HepG2 (cell line): ENCODE measurements around the gene ELAVL3. TPM values are rescaled to one million over a fixed set of nuclear protein-coding genes. Genes with fewer than 3 reads are reported as not detected.

Experiments
- AKAP8 ChIP-seq: sonication (generic); formaldehyde crosslinking; IDR thresholded peaks from 2 replicates; pipeline ENCODE4 v1.5.1; 2020; ENCODE audit warnings: mild to moderate bottlenecking, missing genetic modification reagents
- KAT7 ChIP-seq: IDR thresholded peaks from 2 replicates; pipeline ENCODE4 v1.6.1; 2018; ENCODE audit warnings: borderline replicate concordance, missing compliant biosample characterization
- NPAS2 ChIP-seq: sonication (generic); formaldehyde crosslinking; IDR thresholded peaks from 2 replicates; pipeline ENCODE4 v1.8.0; 2022; ENCODE audit warnings: mild to moderate bottlenecking, missing genetic modification reagents, borderline replicate concordance
- SMC3 ChIP-seq: IDR thresholded peaks from 2 replicates; pipeline ENCODE4 v1.6.1; 2011; ENCODE audit warnings: low read length, improper control_type of control experiment
- TBX3 ChIP-seq: fragments of 450-650 bp; IDR thresholded peaks from 2 replicates; pipeline ENCODE4 v1.6.1; 2017; ENCODE audit warnings: antibody characterized with exemption, mild to moderate bottlenecking, inconsistent platforms, borderline replicate concordance
- ZNF12 ChIP-seq: sonication (generic); formaldehyde crosslinking; IDR thresholded peaks from 2 replicates; pipeline ENCODE4 v1.5.0; 2020; ENCODE audit warnings: missing genetic modification reagents
- ZNF335 ChIP-seq: sonication (generic); formaldehyde crosslinking; IDR thresholded peaks from 2 replicates; pipeline ENCODE4 v1.4.0; 2020; ENCODE audit warnings: missing genetic modification reagents
- ZNF546 ChIP-seq: sonication (generic); formaldehyde crosslinking; conservative IDR thresholded peaks from 2 replicates; pipeline ENCODE4 v1.8.1; 2023; ENCODE audit warnings: mild to moderate bottlenecking, missing genetic modification reagents
- ZNF709 ChIP-seq: sonication (generic); formaldehyde crosslinking; IDR thresholded peaks from 2 replicates; pipeline ENCODE4 v1.5.0; 2020; ENCODE audit warnings: mild to moderate bottlenecking, missing genetic modification reagents
- polyA plus RNA-seq, 8 experiments: library from polyadenylated mRNA; depleted of rRNA in 3 of 8; stranded (reverse) in 7 of 8; unstranded in 1 of 8; fragments of >200 nt; fragmentation: Illumina TruSeq in 4 of 8; extraction: Trizol in 4 of 8; gene quantifications; 2 replicates each; pipeline versions ENCODE4 v1.2.1 to v1.2.3, GENCODE V29; 2011 to 2016; ENCODE audit warnings: low read depth in 4 of 8, missing spikeins in 1 of 8, mixed read lengths in 1 of 8; ENCODE audit not compliant: insufficient read depth in 1 of 8
- total RNA-seq, 5 experiments: library from RNA; depleted of rRNA; stranded (reverse); fragments of >200 nt; fragmentation: Illumina TruSeq; extraction: Trizol; gene quantifications; 2 replicates each; pipeline ENCODE4 v1.2.3, GENCODE V29; 2016; ENCODE audit warnings: low read depth in 1 of 5
- TF ChIP-seq, protein P1 (sequence below): sonication (generic); formaldehyde crosslinking; IDR thresholded peaks from 2 replicates; pipeline ENCODE4 v1.5.1; 2020; ENCODE audit warnings: mild to moderate bottlenecking, missing genetic modification reagents, borderline replicate concordance
- TF ChIP-seq, protein P2 (sequence below): sonication (generic); formaldehyde crosslinking; IDR thresholded peaks from 2 replicates; pipeline ENCODE4 v1.8.1; 2022; ENCODE audit warnings: low read depth, mild to moderate bottlenecking, missing genetic modification reagents
- TF ChIP-seq, protein P3 (sequence below): sonication (generic); formaldehyde crosslinking; IDR thresholded peaks from 2 replicates; pipeline ENCODE4 v1.4.0; 2020; ENCODE audit warnings: missing genetic modification reagents
- TF ChIP-seq, protein P4 (sequence below): sonication (generic); formaldehyde crosslinking; IDR thresholded peaks from 2 replicates; pipeline ENCODE4 v1.5.1; 2020; ENCODE audit warnings: missing genetic modification reagents, mild to moderate bottlenecking, borderline replicate concordance
- TF ChIP-seq, protein P5 (sequence below): IDR thresholded peaks from 2 replicates; pipeline ENCODE4 v1.6.1; 2016; ENCODE audit warnings: missing compliant biosample characterization, missing genetic modification reagents, borderline replicate concordance

The ELAVL3 gene
- total and polyA plus RNA-seq, 2 of the 13 experiments (the other 11 are each of a cell fraction or from before 2014, with no cell fraction given), result 0.03 TPM; not detected in 1

DNA sequence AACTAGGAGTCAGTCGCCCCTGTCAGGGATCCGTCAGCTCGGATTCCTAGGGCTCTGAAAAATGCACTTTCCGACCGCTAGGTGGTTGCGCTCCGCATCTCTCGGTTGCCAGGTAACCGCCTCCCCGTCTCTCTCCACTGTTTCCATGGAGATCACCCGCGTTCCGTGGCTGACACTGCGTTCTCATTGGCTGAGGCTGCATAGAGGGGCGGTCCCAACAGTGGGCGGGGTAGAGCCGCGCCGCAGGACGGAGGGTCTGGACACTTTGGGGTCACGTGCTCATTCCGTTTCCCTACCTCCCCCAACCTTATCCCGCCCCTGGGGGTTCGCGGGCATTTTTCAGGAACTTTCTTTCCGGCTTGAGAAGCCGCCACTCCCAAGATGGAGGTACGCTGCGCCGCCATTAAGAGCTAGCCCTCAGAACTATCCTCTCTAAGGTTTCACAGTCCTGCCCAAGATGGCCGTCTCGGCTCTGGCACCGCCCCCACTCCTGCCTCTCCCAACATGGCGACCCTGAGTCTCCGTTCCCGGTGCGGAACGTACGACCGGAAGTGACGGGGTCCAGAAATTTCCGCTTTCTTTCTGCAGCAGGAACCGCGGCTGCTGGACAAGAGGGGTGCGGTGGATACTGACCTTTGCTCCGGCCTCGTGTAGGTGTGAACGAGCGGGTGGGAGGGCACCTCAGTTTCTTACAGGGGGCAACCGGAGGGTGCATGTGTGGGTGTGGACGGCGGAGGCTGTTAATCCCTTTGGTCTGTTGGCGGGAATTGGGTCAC, 45.6 kb downstream of the ELAVL3 start, which contains the start of the genes ODAD3 and PRKCSH (continued):
- TF ChIP-seq, protein P1, sequence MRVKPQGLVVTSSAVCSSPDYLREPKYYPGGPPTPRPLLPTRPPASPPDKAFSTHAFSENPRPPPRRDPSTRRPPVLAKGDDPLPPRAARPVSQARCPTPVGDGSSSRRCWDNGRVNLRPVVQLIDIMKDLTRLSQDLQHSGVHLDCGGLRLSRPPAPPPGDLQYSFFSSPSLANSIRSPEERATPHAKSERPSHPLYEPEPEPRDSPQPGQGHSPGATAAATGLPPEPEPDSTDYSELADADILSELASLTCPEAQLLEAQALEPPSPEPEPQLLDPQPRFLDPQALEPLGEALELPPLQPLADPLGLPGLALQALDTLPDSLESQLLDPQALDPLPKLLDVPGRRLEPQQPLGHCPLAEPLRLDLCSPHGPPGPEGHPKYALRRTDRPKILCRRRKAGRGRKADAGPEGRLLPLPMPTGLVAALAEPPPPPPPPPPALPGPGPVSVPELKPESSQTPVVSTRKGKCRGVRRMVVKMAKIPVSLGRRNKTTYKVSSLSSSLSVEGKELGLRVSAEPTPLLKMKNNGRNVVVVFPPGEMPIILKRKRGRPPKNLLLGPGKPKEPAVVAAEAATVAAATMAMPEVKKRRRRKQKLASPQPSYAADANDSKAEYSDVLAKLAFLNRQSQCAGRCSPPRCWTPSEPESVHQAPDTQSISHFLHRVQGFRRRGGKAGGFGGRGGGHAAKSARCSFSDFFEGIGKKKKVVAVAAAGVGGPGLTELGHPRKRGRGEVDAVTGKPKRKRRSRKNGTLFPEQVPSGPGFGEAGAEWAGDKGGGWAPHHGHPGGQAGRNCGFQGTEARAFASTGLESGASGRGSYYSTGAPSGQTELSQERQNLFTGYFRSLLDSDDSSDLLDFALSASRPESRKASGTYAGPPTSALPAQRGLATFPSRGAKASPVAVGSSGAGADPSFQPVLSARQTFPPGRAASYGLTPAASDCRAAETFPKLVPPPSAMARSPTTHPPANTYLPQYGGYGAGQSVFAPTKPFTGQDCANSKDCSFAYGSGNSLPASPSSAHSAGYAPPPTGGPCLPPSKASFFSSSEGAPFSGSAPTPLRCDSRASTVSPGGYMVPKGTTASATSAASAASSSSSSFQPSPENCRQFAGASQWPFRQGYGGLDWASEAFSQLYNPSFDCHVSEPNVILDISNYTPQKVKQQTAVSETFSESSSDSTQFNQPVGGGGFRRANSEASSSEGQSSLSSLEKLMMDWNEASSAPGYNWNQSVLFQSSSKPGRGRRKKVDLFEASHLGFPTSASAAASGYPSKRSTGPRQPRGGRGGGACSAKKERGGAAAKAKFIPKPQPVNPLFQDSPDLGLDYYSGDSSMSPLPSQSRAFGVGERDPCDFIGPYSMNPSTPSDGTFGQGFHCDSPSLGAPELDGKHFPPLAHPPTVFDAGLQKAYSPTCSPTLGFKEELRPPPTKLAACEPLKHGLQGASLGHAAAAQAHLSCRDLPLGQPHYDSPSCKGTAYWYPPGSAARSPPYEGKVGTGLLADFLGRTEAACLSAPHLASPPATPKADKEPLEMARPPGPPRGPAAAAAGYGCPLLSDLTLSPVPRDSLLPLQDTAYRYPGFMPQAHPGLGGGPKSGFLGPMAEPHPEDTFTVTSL (CRISPR knock-in tag), result no peak
- TF ChIP-seq SMC3 (peak; percentile 40), NPAS2 (CRISPR knock-in tag) (no peak), ZNF709 (CRISPR knock-in tag) (peak; percentile 75), TBX3 (peak; percentile 79), AKAP8 (peak; percentile 62; the same call in 1 of the 2 replicates), ZNF335 (CRISPR knock-in tag) (no peak), KAT7 (CRISPR knock-in tag) (0 out of 2 replicates have a peak, but pooled peaks have one; percentile 28), ZNF12 (no peak), ZNF546 (CRISPR knock-in tag) (no peak; the same call in 1 of the 2 replicates)
- TF ChIP-seq, protein P2, sequence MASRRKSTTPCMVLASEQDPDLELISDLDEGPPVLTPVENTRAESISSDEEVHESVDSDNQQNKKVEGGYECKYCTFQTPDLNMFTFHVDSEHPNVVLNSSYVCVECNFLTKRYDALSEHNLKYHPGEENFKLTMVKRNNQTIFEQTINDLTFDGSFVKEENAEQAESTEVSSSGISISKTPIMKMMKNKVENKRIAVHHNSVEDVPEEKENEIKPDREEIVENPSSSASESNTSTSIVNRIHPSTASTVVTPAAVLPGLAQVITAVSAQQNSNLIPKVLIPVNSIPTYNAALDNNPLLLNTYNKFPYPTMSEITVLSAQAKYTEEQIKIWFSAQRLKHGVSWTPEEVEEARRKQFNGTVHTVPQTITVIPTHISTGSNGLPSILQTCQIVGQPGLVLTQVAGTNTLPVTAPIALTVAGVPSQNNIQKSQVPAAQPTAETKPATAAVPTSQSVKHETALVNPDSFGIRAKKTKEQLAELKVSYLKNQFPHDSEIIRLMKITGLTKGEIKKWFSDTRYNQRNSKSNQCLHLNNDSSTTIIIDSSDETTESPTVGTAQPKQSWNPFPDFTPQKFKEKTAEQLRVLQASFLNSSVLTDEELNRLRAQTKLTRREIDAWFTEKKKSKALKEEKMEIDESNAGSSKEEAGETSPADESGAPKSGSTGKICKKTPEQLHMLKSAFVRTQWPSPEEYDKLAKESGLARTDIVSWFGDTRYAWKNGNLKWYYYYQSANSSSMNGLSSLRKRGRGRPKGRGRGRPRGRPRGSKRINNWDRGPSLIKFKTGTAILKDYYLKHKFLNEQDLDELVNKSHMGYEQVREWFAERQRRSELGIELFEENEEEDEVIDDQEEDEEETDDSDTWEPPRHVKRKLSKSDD (CRISPR knock-in tag), result peak; percentile 99
- TF ChIP-seq, protein P3, sequence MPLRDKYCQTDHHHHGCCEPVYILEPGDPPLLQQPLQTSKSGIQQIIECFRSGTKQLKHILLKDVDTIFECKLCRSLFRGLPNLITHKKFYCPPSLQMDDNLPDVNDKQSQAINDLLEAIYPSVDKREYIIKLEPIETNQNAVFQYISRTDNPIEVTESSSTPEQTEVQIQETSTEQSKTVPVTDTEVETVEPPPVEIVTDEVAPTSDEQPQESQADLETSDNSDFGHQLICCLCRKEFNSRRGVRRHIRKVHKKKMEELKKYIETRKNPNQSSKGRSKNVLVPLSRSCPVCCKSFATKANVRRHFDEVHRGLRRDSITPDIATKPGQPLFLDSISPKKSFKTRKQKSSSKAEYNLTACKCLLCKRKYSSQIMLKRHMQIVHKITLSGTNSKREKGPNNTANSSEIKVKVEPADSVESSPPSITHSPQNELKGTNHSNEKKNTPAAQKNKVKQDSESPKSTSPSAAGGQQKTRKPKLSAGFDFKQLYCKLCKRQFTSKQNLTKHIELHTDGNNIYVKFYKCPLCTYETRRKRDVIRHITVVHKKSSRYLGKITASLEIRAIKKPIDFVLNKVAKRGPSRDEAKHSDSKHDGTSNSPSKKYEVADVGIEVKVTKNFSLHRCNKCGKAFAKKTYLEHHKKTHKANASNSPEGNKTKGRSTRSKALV (CRISPR knock-in tag), result no peak
- TF ChIP-seq, protein P4, sequence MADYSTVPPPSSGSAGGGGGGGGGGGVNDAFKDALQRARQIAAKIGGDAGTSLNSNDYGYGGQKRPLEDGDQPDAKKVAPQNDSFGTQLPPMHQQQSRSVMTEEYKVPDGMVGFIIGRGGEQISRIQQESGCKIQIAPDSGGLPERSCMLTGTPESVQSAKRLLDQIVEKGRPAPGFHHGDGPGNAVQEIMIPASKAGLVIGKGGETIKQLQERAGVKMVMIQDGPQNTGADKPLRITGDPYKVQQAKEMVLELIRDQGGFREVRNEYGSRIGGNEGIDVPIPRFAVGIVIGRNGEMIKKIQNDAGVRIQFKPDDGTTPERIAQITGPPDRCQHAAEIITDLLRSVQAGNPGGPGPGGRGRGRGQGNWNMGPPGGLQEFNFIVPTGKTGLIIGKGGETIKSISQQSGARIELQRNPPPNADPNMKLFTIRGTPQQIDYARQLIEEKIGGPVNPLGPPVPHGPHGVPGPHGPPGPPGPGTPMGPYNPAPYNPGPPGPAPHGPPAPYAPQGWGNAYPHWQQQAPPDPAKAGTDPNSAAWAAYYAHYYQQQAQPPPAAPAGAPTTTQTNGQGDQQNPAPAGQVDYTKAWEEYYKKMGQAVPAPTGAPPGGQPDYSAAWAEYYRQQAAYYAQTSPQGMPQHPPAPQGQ (CRISPR knock-in tag), result no peak
- TF ChIP-seq, protein P5, sequence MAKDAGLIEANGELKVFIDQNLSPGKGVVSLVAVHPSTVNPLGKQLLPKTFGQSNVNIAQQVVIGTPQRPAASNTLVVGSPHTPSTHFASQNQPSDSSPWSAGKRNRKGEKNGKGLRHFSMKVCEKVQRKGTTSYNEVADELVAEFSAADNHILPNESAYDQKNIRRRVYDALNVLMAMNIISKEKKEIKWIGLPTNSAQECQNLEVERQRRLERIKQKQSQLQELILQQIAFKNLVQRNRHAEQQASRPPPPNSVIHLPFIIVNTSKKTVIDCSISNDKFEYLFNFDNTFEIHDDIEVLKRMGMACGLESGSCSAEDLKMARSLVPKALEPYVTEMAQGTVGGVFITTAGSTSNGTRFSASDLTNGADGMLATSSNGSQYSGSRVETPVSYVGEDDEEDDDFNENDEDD (CRISPR knock-in tag), result peak; percentile 74; the same call in 1 of the 2 replicates
